HEK293T (cell line): ENCODE measurements around the gene COPG2.
A peak's percentile ranks its signal among the peaks of the same experiment; 100 is the strongest.

ENCODE experiments used
- CTCF ChIA-PET: fragments of 350-600 bp; formaldehyde crosslinking; extraction: SDS; loops from one replicate; lab custom pipeline; 2021; ENCODE audit warnings: antibody characterized with exemption, inconsistent platforms; lab: Yijun Ruan, JAX
- POLR2A ChIA-PET: fragments of 350-600 bp; formaldehyde crosslinking; extraction: SDS; loops from one replicate; lab custom pipeline; 2020; ENCODE audit warnings: antibody characterized with exemption, inconsistent platforms; lab: Yijun Ruan, JAX
- DNase-seq: peaks from one replicate; pipeline ENCODE4 v3.0.0; 2012; ENCODE audit warnings: mixed read lengths; ENCODE audit errors: extremely low spot score
- ARNT ChIP-seq: fragments of 450-650 bp; IDR thresholded peaks from 2 replicates; pipeline ENCODE4 v1.6.1; 2017; ENCODE audit warnings: mild to moderate bottlenecking
- BHLHE40 ChIP-seq: fragments of 450-650 bp; IDR thresholded peaks from 2 replicates; pipeline ENCODE4 v1.6.1; 2016; ENCODE audit warnings: mild to moderate bottlenecking, moderate library complexity, borderline replicate concordance
- CTBP1 ChIP-seq: fragments of 450-650 bp; IDR thresholded peaks from 2 replicates; pipeline ENCODE4 v1.6.1; 2016; ENCODE audit warnings: borderline replicate concordance
- ELF4 ChIP-seq: fragments of 450-650 bp; IDR thresholded peaks from 2 replicates; pipeline ENCODE4 v1.6.1; 2017; ENCODE audit warnings: antibody characterized with exemption
- FOXA1 ChIP-seq: fragments of 450-650 bp; IDR thresholded peaks from 2 replicates; pipeline ENCODE4 v1.6.1; 2016; ENCODE audit warnings: mild to moderate bottlenecking
- FOXK2 ChIP-seq: fragments of 450-650 bp; IDR thresholded peaks from 2 replicates; pipeline ENCODE4 v1.6.1; 2016; ENCODE audit warnings: mild to moderate bottlenecking
- FOXM1 ChIP-seq: fragments of 450-650 bp; IDR thresholded peaks from 2 replicates; pipeline ENCODE4 v1.6.1; 2017; ENCODE audit warnings: mild to moderate bottlenecking, borderline replicate concordance
- HDGF ChIP-seq: fragments of 450-650 bp; IDR thresholded peaks from 2 replicates; pipeline ENCODE4 v1.6.1; 2017; ENCODE audit warnings: antibody characterized with exemption, borderline replicate concordance
- L3MBTL2 ChIP-seq: fragments of 450-650 bp; conservative IDR thresholded peaks from 2 replicates; pipeline ENCODE4 v1.6.1; 2016; ENCODE audit warnings: mild to moderate bottlenecking
- LEF1 ChIP-seq: fragments of 450-650 bp; IDR thresholded peaks from 2 replicates; pipeline ENCODE4 v1.6.1; 2017; ENCODE audit warnings: mild to moderate bottlenecking, borderline replicate concordance
- NFRKB ChIP-seq: fragments of 450-650 bp; IDR thresholded peaks from 2 replicates; pipeline ENCODE4 v1.6.1; 2016; ENCODE audit warnings: mild to moderate bottlenecking, moderate library complexity
- SP1 ChIP-seq: fragments of 450-650 bp; IDR thresholded peaks from 2 replicates; pipeline ENCODE4 v1.6.1; 2017
- SUZ12 ChIP-seq: fragments of 450-650 bp; IDR thresholded peaks from 2 replicates; pipeline ENCODE4 v1.6.1; 2016; ENCODE audit warnings: mild to moderate bottlenecking
- TARDBP ChIP-seq: fragments of 450-650 bp; IDR thresholded peaks from 2 replicates; pipeline ENCODE4 v1.6.1; 2016
- ZNF384 ChIP-seq: fragments of 450-650 bp; IDR thresholded peaks from 2 replicates; pipeline ENCODE4 v1.6.1; 2016
- TF ChIP-seq, protein P1 (sequence below): fragments of 450-650 bp; IDR thresholded peaks from 2 replicates; pipeline ENCODE4 v1.6.1; 2016

The COPG2 gene

GRCh38 chr7:130668258-130669084, at the start of gene COPG2:
Gene COPG2, minus strand, starts transcription at chr7:130668748. Its CDS starts 80 bp downstream, at chr7:130668668.
- TF ChIP-seq TARDBP: no peak
- TF ChIP-seq, protein P1, sequence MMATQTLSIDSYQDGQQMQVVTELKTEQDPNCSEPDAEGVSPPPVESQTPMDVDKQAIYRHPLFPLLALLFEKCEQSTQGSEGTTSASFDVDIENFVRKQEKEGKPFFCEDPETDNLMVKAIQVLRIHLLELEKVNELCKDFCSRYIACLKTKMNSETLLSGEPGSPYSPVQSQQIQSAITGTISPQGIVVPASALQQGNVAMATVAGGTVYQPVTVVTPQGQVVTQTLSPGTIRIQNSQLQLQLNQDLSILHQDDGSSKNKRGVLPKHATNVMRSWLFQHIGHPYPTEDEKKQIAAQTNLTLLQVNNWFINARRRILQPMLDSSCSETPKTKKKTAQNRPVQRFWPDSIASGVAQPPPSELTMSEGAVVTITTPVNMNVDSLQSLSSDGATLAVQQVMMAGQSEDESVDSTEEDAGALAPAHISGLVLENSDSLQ: peak; percentile 98
- DNase-seq: peak; percentile 97
- ChIA-PET CTCF (no interaction called here), POLR2A (interaction anchor here (1.0 kb wide), 1 partner anchor 463 kb away, joined by 5 read pairs; the partner anchor contains the start of gene TMEM209)

- CTCF ChIA-PET: interaction anchor here (0.5 kb wide), 1 partner anchor 258 kb away, joined by 4 read pairs; no protein-coding TSS in a partner anchor
- no peak for DNase-seq
- TF ChIP-seq LEF1 (no peak), ELF4 (no peak), ARNT (no peak), ZNF384 (no peak), BHLHE40 (no peak), FOXA1 (no peak), SUZ12 (no peak), L3MBTL2 (no peak), TARDBP (no peak), HDGF (no peak), CTBP1 (no peak), FOXM1 (no peak), FOXK2 (no peak), SP1 (no peak), NFRKB (no peak)
- TF ChIP-seq, protein P1: no peak
- POLR2A ChIA-PET: no interaction called here
Measured at GRCh38 chr7:130712416-130712815, 43.9 kb upstream of the COPG2 start.

GRCh38 chr7:130708766-130709165, 40.2 kb upstream of the COPG2 start:
- TF ChIP-seq ARNT: no peak
- no peak for TF ChIP-seq SUZ12
- no peak for TF ChIP-seq ZNF384
- TF ChIP-seq NFRKB: no peak
- TF ChIP-seq FOXM1: no peak
- TF ChIP-seq CTBP1: no peak
- TF ChIP-seq TARDBP: no peak
- TF ChIP-seq LEF1: no peak
- no peak for DNase-seq
- ChIA-PET POLR2A (no interaction called here), CTCF (no interaction called here)

DNA sequence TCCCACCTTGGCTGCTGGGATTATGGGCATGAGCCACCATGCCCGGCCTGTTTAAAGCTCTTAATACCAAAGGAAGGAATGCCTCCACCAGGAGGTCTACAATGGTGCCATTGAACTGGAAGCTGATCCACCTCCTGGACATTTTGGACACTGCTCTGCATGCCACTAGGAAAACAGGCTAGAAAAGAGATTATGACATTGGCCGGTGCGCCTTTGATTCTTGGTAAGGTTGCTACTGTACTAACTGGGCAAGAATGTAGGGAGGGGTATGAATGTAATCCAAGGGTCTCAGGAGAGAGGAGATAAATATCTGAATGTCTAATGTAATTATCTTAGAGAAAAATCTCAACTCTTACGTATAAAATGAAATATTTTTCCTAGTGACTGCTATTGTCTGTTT, 39.5 kb upstream of the COPG2 start:
- ChIA-PET POLR2A (no interaction called here), CTCF (no interaction called here)
- no peak for DNase-seq
- TF ChIP-seq TARDBP (no peak), SP1 (no peak), ARNT (no peak), SUZ12 (no peak), ELF4 (no peak), ZNF384 (no peak), BHLHE40 (no peak), FOXM1 (no peak), FOXK2 (no peak), HDGF (no peak), L3MBTL2 (no peak)
- TF ChIP-seq, protein P1: no peak

DNA sequence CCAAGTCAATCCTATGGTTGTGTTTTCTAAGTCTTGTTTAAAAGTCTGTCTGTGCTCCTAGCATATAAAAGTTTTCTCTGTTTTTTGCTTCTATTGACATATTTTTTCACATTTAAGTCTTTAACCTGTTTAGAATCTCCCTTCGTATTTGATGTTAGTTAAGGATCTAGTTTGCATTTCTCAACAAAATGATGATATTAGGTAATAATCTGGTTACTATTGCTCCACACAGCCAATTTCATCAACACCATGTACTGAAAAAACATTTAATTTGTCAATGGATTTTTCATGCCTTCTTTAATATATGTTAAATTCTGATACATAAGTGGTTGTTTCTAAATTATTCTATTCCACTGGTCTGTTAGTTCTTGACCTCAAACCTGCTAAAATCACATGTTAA, 35.3 kb upstream of the COPG2 start:
- ChIA-PET POLR2A (no interaction called here), CTCF (no interaction called here)
- no peak for DNase-seq
- TF ChIP-seq ARNT (no peak), ZNF384 (no peak), TARDBP (no peak), LEF1 (no peak), ELF4 (no peak), L3MBTL2 (no peak), FOXA1 (no peak), FOXK2 (no peak), FOXM1 (no peak), NFRKB (no peak), HDGF (no peak), BHLHE40 (no peak), CTBP1 (no peak), SP1 (no peak), SUZ12 (no peak)
- TF ChIP-seq, protein P1: no peak
